Cardiac muscle cell (in vitro differentiated cells and primary cell): ENCODE measurements around the gene C17orf113. TPM values are rescaled to one million over a fixed set of nuclear protein-coding genes. Genes with fewer than 3 reads are reported as not detected.

ENCODE experiments used
- DNase-seq, 2 donors: peaks; one replicate each; pipeline versions ENCODE4 v3.0.0 to v3.0.0-alpha.2; 2010 to 2017; ENCODE audit warnings: low read depth in 1 of 2, low spot score in 1 of 2
- H3K27ac ChIP-seq: fragments of 200-600 bp; sonication (generic); 2 replicates; pipeline ENCODE4 v1.5.1; 2016
- H3K27me3 ChIP-seq: fragments of 200-600 bp; sonication (generic); 2 replicates; pipeline ENCODE4 v1.6.0; 2016; ENCODE audit warnings: control low read depth
- H3K36me3 ChIP-seq: fragments of 200-600 bp; sonication (generic); 2 replicates; pipeline ENCODE4 v1.5.1; 2016; ENCODE audit warnings: control low read depth
- H3K4me1 ChIP-seq: fragments of 200-600 bp; sonication (generic); 2 replicates; pipeline ENCODE4 v1.8.1; 2017; ENCODE audit warnings: low read depth, mild to moderate bottlenecking, mixed run types
- H3K4me3 ChIP-seq: fragments of 200-600 bp; sonication (generic); 2 replicates; pipeline ENCODE4 v1.5.1; 2016; ENCODE audit warnings: mild to moderate bottlenecking
- H3K9me3 ChIP-seq: fragments of 200-600 bp; sonication (generic); 2 replicates; pipeline ENCODE4 v1.5.1; 2017; ENCODE audit warnings: low read depth, mild to moderate bottlenecking, control low read depth
- polyA plus RNA-seq: library from polyadenylated mRNA; unstranded; fragments of >200 nt; fragmentation: Nextera tagmentation; extraction: Ambion mirVana; gene quantifications from 2 replicates; pipeline ENCODE4 v1.2.1, GENCODE V29; 2016
- total RNA-seq: library from RNA; depleted of rRNA; stranded (reverse); fragments of >200 nt; gene quantifications from 2 replicates; pipeline ENCODE4 v1.2.3, GENCODE V29; 2016
- TF ChIP-seq, protein P1 (sequence below): IDR thresholded peaks from 2 replicates; pipeline ENCODE4 v1.5.1; 2012; ENCODE audit warnings: low read depth, mild to moderate bottlenecking, low read length

The C17orf113 gene
- total and polyA plus RNA-seq, 2 experiments from 2014 or later, result 4.7 to 7.6 TPM

DNA sequence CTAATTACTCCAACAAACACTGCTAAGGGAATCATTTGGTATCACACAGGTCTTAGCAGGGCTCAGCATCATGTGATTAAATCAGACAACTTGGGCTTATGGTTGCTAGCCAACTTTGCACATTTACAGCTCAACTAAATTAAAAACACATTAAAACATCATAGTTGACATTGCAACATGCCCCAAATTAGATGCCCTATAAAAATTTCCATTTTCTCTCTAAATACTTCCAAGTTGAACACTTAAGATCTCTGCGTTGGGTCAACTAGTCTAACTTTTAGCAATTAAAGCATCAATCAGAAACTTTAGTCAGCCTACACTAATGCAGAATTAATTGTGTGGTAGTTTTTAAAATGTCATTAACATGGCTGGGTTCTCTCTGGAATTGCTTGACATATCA, 45.2 kb downstream of the C17orf113 start:
- no peaks in the 10 kb centered on the region for H3K9me3 ChIP-seq
- H3K4me1 ChIP-seq, result no peaks in the 10 kb centered on the region
- TF ChIP-seq, protein P1, sequence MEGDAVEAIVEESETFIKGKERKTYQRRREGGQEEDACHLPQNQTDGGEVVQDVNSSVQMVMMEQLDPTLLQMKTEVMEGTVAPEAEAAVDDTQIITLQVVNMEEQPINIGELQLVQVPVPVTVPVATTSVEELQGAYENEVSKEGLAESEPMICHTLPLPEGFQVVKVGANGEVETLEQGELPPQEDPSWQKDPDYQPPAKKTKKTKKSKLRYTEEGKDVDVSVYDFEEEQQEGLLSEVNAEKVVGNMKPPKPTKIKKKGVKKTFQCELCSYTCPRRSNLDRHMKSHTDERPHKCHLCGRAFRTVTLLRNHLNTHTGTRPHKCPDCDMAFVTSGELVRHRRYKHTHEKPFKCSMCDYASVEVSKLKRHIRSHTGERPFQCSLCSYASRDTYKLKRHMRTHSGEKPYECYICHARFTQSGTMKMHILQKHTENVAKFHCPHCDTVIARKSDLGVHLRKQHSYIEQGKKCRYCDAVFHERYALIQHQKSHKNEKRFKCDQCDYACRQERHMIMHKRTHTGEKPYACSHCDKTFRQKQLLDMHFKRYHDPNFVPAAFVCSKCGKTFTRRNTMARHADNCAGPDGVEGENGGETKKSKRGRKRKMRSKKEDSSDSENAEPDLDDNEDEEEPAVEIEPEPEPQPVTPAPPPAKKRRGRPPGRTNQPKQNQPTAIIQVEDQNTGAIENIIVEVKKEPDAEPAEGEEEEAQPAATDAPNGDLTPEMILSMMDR, result no peak
- no peaks in the 10 kb centered on the region for H3K27me3 ChIP-seq
- peaks cover 12% of the 10 kb centered on the region for H3K36me3 ChIP-seq
- no peak for DNase-seq
- peak overlapping the region; percentile 42 for H3K27ac ChIP-seq
- no peak overlapping the region for H3K4me3 ChIP-seq

DNA sequence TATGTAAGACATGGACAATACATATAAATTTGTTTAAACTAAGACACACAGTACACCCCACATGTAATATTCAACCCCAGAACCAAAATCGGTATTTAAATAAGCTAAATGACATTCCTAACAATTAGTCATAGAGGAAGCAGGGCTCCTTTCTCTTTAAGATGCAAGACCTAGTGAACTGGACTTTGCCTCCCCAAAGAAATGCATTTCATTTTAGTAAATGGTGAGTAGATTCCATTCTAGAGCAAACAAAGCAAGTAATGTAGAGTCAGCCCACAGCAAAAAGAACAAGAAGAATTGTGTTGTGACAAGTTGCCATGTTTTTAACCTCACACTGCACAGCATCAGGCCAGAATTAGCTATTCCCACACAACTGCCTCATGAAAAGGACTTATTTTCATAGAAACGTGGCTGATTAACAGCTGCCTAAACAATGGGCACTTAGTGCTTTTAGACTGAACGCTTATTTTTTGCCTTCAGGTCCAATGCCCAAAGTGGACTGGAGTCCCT, 47.6 kb downstream of the C17orf113 start:
- H3K4me3 ChIP-seq, result no peak overlapping the region
- peaks cover 27% of the 10 kb centered on the region for H3K36me3 ChIP-seq
- TF ChIP-seq, protein P1, result no peak
- H3K9me3 ChIP-seq, result no peaks in the 10 kb centered on the region
- H3K27ac ChIP-seq, result peak overlapping the region; percentile 45
- no peak for DNase-seq
- no peaks in the 10 kb centered on the region for H3K27me3 ChIP-seq
- H3K4me1 ChIP-seq, result no peaks in the 10 kb centered on the region

DNA sequence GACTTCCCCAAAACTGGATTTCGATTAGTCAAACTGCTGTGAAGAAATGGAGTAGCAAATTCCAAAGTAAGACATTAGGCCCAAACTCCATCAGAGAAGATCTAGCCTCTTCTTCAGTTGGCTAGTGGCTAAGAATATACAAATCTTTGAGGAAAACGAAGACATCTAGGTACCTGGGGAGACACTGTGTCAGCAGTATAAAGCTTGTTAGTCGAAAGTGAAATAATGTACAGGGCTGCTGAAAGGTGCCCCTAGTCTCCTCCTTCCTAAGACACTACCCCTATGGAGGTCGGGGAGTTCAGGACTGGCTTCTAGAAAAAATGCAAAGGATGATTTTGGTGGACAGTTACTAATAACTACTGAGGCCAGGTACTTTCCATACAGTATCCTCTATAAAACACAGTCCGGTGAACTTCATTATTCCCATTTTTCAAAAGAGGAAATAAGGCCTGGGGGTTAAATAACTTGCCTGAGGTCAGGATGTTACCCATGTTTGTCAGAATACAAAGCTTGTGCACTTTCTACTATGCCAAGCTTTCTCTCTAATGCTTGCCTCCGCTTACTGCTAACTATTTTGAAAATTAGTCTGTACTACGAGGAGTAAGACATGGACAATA, 48.1 kb downstream of the C17orf113 start:
- no peak overlapping the region for H3K27ac ChIP-seq

DNA sequence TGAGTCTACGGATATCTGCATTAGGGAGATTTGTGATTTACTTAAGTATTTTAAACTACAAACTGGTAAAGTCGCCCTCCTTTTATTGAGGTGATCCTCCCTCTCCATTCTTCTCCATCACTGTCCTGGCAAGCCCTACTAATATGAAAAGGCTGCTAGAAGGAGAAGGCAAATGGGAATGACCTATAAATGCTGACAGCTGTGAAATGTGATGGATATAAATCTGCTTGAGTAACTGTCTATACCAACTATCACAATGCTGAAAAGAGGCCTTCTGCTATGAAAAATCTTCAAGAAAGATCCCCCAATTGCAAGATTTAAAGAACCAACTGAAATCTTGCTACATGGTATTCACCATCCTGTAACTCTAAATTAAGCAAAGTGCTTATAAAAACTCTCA, 48.7 kb downstream of the C17orf113 start:
- Histone ChIP-seq H3K27me3 (no peaks in the 10 kb centered on the region), H3K27ac (no peak overlapping the region), H3K36me3 (peaks cover 37% of the 10 kb centered on the region), H3K4me3 (no peak overlapping the region), H3K9me3 (no peaks in the 10 kb centered on the region), H3K4me1 (no peaks in the 10 kb centered on the region)
- DNase-seq, result no peak
- TF ChIP-seq, protein P1, result no peak

More for the DNA sequence above, 48.1 kb downstream of the C17orf113 start:
- DNase-seq, result no peak
- TF ChIP-seq, protein P1, result no peak
- Histone ChIP-seq H3K9me3 (no peaks in the 10 kb centered on the region), H3K4me3 (no peak overlapping the region), H3K4me1 (no peaks in the 10 kb centered on the region), H3K36me3 (peaks cover 32% of the 10 kb centered on the region), H3K27me3 (no peaks in the 10 kb centered on the region)

DNA sequence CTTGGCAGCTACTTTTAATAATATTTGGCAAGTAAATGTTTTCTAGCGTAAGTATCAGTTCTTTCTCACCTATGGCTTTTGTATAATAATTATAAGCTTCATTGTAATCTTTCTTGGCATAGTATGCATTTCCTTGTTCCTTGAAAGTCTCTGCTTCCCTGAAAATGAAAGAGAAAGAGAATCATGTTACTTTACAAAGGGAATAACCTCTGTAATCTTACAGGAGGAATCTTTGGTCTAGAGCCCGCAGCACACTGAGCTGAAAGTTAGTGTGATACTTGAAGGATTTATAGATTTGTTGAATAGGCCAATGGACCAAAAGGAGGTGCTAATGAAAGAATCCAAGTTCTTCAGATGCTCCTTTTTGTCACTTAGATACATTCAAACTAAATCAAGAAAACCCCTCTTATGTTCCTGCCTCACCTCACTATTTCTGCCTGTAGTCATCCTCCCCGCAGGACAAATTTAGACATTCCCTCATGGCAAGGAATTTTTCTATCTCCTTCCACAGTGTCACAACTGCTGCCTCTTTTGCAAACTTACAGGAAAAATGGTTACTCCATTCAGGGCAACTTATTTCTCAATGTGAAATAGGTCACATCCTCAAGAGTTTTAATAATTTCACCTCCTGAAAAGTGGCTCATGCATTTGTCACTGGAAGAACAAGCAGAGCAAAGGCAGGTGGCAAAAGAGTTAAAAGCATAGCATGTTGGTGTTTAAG, 49.8 kb downstream of the C17orf113 start:
- no peaks in the 10 kb centered on the region for H3K27me3 ChIP-seq
- H3K9me3 ChIP-seq, result no peaks in the 10 kb centered on the region
- no peak overlapping the region for H3K27ac ChIP-seq
- DNase-seq, result no peak
- TF ChIP-seq, protein P1, result no peak
- peaks cover 49% of the 10 kb centered on the region for H3K36me3 ChIP-seq
- no peaks in the 10 kb centered on the region for H3K4me1 ChIP-seq
- no peak overlapping the region for H3K4me3 ChIP-seq
